ENCODE measurements around the gene ZIK1. TPM values are rescaled to one million over a fixed set of nuclear protein-coding genes. Genes with fewer than 3 reads are reported as not detected.

The ZIK1 gene
- total and polyA plus RNA-seq, 9 of the 15 experiments (the other 6 are each of a cell fraction or from before 2014, with no cell fraction given), result 0.03 to 0.42 (median 0.15) TPM; not detected in 1

- TF ChIP-seq TCF3 (CRISPR knock-in tag; IDR thresholded peaks at IDR 0.05) (no peak), WHSC1 (IDR thresholded peaks at IDR 0.05; ENCODE audit: low read length) (no peak), TFAP4 (CRISPR knock-in tag; IDR thresholded peaks at IDR 0.05; ENCODE audit: borderline replicate concordance) (peak; percentile 88), MTA2 (IDR thresholded peaks at IDR 0.05; ENCODE audit: low read depth) (no peak), SREBF1 (IDR thresholded peaks at IDR 0.05; ENCODE audit: borderline replicate concordance, low read depth, low read length) (0 out of 2 replicates have a peak, but pooled peaks have one; percentile 42), RBBP5 (IDR thresholded peaks at IDR 0.05; ENCODE audit: borderline replicate concordance, insufficient read depth, low read length, poor library complexity, severe bottlenecking) (peak; percentile 82), TCF7L2 (IDR thresholded peaks at IDR 0.05; ENCODE audit: low read depth, low read length) (no peak), ZNF3 (CRISPR knock-in tag; IDR thresholded peaks at IDR 0.05) (no peak), KLF10 (CRISPR knock-in tag; IDR thresholded peaks at IDR 0.05) (no peak), TCF7 (IDR thresholded peaks at IDR 0.05; ENCODE audit: borderline replicate concordance) (no peak), PTBP1 (IDR thresholded peaks at IDR 0.05; ENCODE audit: low read depth, low read length) (no peak), TGIF2 (CRISPR knock-in tag; IDR thresholded peaks at IDR 0.05) (no peak), TSHZ1 (CRISPR knock-in tag; IDR thresholded peaks at IDR 0.05) (no peak), NR2C1 (IDR thresholded peaks at IDR 0.05) (no peak), NR2C1 (tag; IDR thresholded peaks at IDR 0.05) (peak; percentile 80), THAP12 (CRISPR knock-in tag; IDR thresholded peaks at IDR 0.05) (0 out of 2 replicates have a peak, but pooled peaks have one; percentile 19), ZNF668 (CRISPR knock-in tag; IDR thresholded peaks at IDR 0.05) (no peak), HNRNPK (IDR thresholded peaks at IDR 0.05; ENCODE audit: low read depth, low read length, poor library complexity, severe bottlenecking) (no peak), HDAC1 (IDR thresholded peaks at IDR 0.05) (peak in 1 of 2 experiments; percentile 32; a peak in 1 of 4 replicates), BRF1 (IDR thresholded peaks at IDR 0.05; ENCODE audit: borderline replicate concordance, extremely low read depth, insufficient read length) (no peak), MYNN (IDR thresholded peaks at IDR 0.05) (no peak), MYNN (CRISPR knock-in tag; IDR thresholded peaks at IDR 0.05) (no peak)
Measured at GRCh38 chr19:57632987-57633831, 49.3 kb downstream of the ZIK1 start, which contains the start of gene ZNF211 (continued).

Data from K562 (cell line).